HepG2 (cell line): ENCODE results near the gene STRADB. TPM values are rescaled to one million over a fixed set of nuclear protein-coding genes. Genes with fewer than 3 reads are reported as not detected.

Experiments
- ARID5B ChIP-seq: IDR thresholded peaks from 2 replicates; pipeline ENCODE4 v1.4.0; 2020; ENCODE audit warnings: mild to moderate bottlenecking, missing genetic modification reagents
- ASH2L ChIP-seq: fragments of 300-600, 200-600 bp; sonication (generic); IDR thresholded peaks from 2 replicates; pipeline ENCODE4 v1.7.0; 2017; ENCODE audit warnings: low read depth, mild to moderate bottlenecking, moderate library complexity, mixed read lengths, low read length; ENCODE audit not compliant: insufficient read length
- BCL3 ChIP-seq: sonication (generic); formaldehyde crosslinking; IDR thresholded peaks from 2 replicates; pipeline ENCODE4 v1.5.1; 2020; ENCODE audit warnings: mild to moderate bottlenecking, missing genetic modification reagents, moderate library complexity
- BRD4 ChIP-seq: sonication (generic); formaldehyde crosslinking; IDR thresholded peaks from 2 replicates; pipeline ENCODE4 v1.4.0; 2020; ENCODE audit warnings: missing genetic modification reagents
- DPF2 ChIP-seq: sonication (generic); formaldehyde crosslinking; IDR thresholded peaks from 2 replicates; pipeline ENCODE4 v1.4.0; 2020; ENCODE audit warnings: mild to moderate bottlenecking, low read depth, missing genetic modification reagents, borderline replicate concordance
- GTF2F1 ChIP-seq: fragments of 150-350 bp; IDR thresholded peaks from 2 replicates; pipeline ENCODE4 v1.6.1; 2014; ENCODE audit warnings: low read length
- HHEX ChIP-seq: IDR thresholded peaks from 2 replicates; pipeline ENCODE4 v1.6.1; 2016; ENCODE audit warnings: control low read depth
- HNRNPUL1 ChIP-seq: fragments of 200-400 bp; formaldehyde crosslinking; IDR thresholded peaks from 2 replicates; pipeline ENCODE4 v1.6.1; 2017; ENCODE audit warnings: low read depth, mild to moderate bottlenecking, low read length, moderate library complexity
- MATR3 ChIP-seq: sonication (generic); formaldehyde crosslinking; IDR thresholded peaks from 2 replicates; pipeline ENCODE4 v1.4.0; 2020; ENCODE audit warnings: missing genetic modification reagents
- PHF8 ChIP-seq: sonication (generic); formaldehyde crosslinking; IDR thresholded peaks from 2 replicates; pipeline ENCODE4 v1.5.0; 2020; ENCODE audit warnings: missing genetic modification reagents
- RBFOX2 ChIP-seq: fragments of 200-400 bp; formaldehyde crosslinking; IDR thresholded peaks from 2 replicates; pipeline ENCODE4 v1.6.1; 2017; ENCODE audit warnings: low read depth, mild to moderate bottlenecking, low read length
- SATB2 ChIP-seq: sonication (generic); formaldehyde crosslinking; IDR thresholded peaks from 2 replicates; pipeline ENCODE4 v1.5.0; 2020; ENCODE audit warnings: missing genetic modification reagents
- SNAPC5 ChIP-seq: sonication (generic); formaldehyde crosslinking; IDR thresholded peaks from 2 replicates; pipeline ENCODE4 v1.8.1; 2023; ENCODE audit warnings: mild to moderate bottlenecking, missing genetic modification reagents, borderline replicate concordance
- SRF ChIP-seq: IDR thresholded peaks from 2 replicates; pipeline ENCODE4 v1.6.1; 2011; ENCODE audit warnings: mild to moderate bottlenecking, low read depth, low read length, moderate library complexity
- THAP9 ChIP-seq: sonication (generic); formaldehyde crosslinking; IDR thresholded peaks from 2 replicates; pipeline ENCODE4; 2020; ENCODE audit warnings: missing genetic modification reagents, mild to moderate bottlenecking, borderline replicate concordance
- TSC22D2 ChIP-seq: sonication (generic); formaldehyde crosslinking; IDR thresholded peaks from 2 replicates; pipeline ENCODE4 v1.5.1; 2020; ENCODE audit warnings: missing genetic modification reagents, mild to moderate bottlenecking, borderline replicate concordance
- ZNF484 ChIP-seq: sonication (generic); formaldehyde crosslinking; IDR thresholded peaks from 2 replicates; pipeline ENCODE4 v1.5.1; 2020; ENCODE audit warnings: mild to moderate bottlenecking, low read depth, missing genetic modification reagents, borderline replicate concordance
- ZNF589 ChIP-seq: sonication (generic); formaldehyde crosslinking; conservative IDR thresholded peaks from 2 replicates; pipeline ENCODE4 v1.8.0; 2022; ENCODE audit warnings: mild to moderate bottlenecking, moderate library complexity, missing genetic modification reagents
- ZNF605 ChIP-seq: sonication (generic); formaldehyde crosslinking; IDR thresholded peaks from 2 replicates; pipeline ENCODE4 v1.8.0; 2022; ENCODE audit warnings: mild to moderate bottlenecking, missing genetic modification reagents
- polyA plus RNA-seq, 8 experiments: library from polyadenylated mRNA; depleted of rRNA in 3 of 8; stranded (reverse) in 7 of 8; unstranded in 1 of 8; fragments of >200 nt; fragmentation: Illumina TruSeq in 4 of 8; extraction: Trizol in 4 of 8; gene quantifications; 2 replicates each; pipeline versions ENCODE4 v1.2.1 to v1.2.3, GENCODE V29; 2011 to 2016; ENCODE audit warnings: low read depth in 4 of 8, missing spikeins in 1 of 8, mixed read lengths in 1 of 8; ENCODE audit not compliant: insufficient read depth in 1 of 8
- total RNA-seq, 5 experiments: library from RNA; depleted of rRNA; stranded (reverse); fragments of >200 nt; fragmentation: Illumina TruSeq; extraction: Trizol; gene quantifications; 2 replicates each; pipeline ENCODE4 v1.2.3, GENCODE V29; 2016; ENCODE audit warnings: low read depth in 1 of 5

The STRADB gene
- total and polyA plus RNA-seq, 2 of the 13 experiments (the other 11 are each of a cell fraction or from before 2014, with no cell fraction given): 34.1 to 66.6 TPM

GRCh38 chr2:201451292-201452057 is at the start of gene STRADB, which contains the start of gene TRAK2 (continued):
- TF ChIP-seq ZNF484 (CRISPR knock-in tag) (0 out of 2 replicates have a peak, but pooled peaks have one; percentile 30), BRD4 (CRISPR knock-in tag) (no peak), GTF2F1 (no peak), THAP9 (CRISPR knock-in tag) (peak; percentile 99), HNRNPUL1 (0 out of 2 replicates have a peak, but pooled peaks have one; percentile 64), BCL3 (CRISPR knock-in tag) (peak; percentile 56; the same call in 1 of the 2 replicates), SNAPC5 (CRISPR knock-in tag) (peak; percentile 74; the same call in 1 of the 2 replicates), SATB2 (no peak), TSC22D2 (CRISPR knock-in tag) (peak; percentile 81), RBFOX2 (peak; percentile 91), MATR3 (CRISPR knock-in tag) (no peak), ZNF589 (CRISPR knock-in tag) (peak; percentile 64; the same call in 1 of the 2 replicates), ASH2L (peak; percentile 98), ZNF605 (CRISPR knock-in tag) (peak; percentile 94), PHF8 (peak; percentile 91), ARID5B (peak; percentile 70; the same call in 1 of the 2 replicates), DPF2 (CRISPR knock-in tag) (no peak), SRF (peak; percentile 60), HHEX (CRISPR knock-in tag) (peak; percentile 61; the same call in 1 of the 2 replicates)
